ENCODE measurements around the gene USP24. TPM values are rescaled to one million over a fixed set of nuclear protein-coding genes. Genes with fewer than 3 reads are reported as not detected.

The USP24 gene
- total RNA-seq, 6 experiments from 2014 or later, result 19.9 to 28.0 (median 21.9) TPM

- ATAC-seq, result no peak
- 19% methylated on average over 4 of the region's 4 CpGs for WGBS (ENCODE audit: insufficient coverage, low coverage, low lambda C conversion rate, missing lambda C conversion rate)
- Histone ChIP-seq H3K27me3 (no peaks in the 10 kb centered on the region), H3K9me3 (no peaks in the 10 kb centered on the region), H3K36me3 (no peaks in the 10 kb centered on the region), H3K4me1 (peaks cover 0 to 37% (median 14%) of the 10 kb centered on the region in 4 donors), H3K27ac (peak overlapping the region in 1 of 3 donors; percentile 31), H3K4me3 (no peak overlapping the region)
- TF ChIP-seq CTCF (IDR thresholded peaks at IDR 0.05) (no peak), POLR2A (IDR thresholded peaks at IDR 0.05) (no peak)
- intact Hi-C loops (cut with DNase I), result no loop called here
- no peak for DNase-seq
Observed at GRCh38 chr1:55210990-55211801, 4.0 kb downstream of the USP24 start.

GRCh38 chr1:55209247-55209646, 5.9 kb downstream of the USP24 start:
- DNase-seq (no peak), ATAC-seq (no peak)
- 40% methylated on average over 2 of the region's 2 CpGs for WGBS (ENCODE audit: insufficient coverage, low coverage, low lambda C conversion rate, missing lambda C conversion rate)

GRCh38 chr1:55206210-55206609, 9.0 kb downstream of the USP24 start:
- ATAC-seq (no peak), DNase-seq (no peak)
- Histone ChIP-seq H3K27ac (no peak overlapping the region), H3K9me3 (no peaks in the 10 kb centered on the region), H3K4me1 (peaks cover 0 to 35% (median 6%) of the 10 kb centered on the region in 4 donors), H3K27me3 (no peaks in the 10 kb centered on the region), H3K36me3 (no peaks in the 10 kb centered on the region), H3K4me3 (no peak overlapping the region)
- 82% methylated on average over 2 of the region's 2 CpGs for WGBS (ENCODE audit: insufficient coverage, low coverage, low lambda C conversion rate, missing lambda C conversion rate)
- TF ChIP-seq POLR2A (IDR thresholded peaks at IDR 0.05) (no peak), CTCF (IDR thresholded peaks at IDR 0.05) (no peak)
- intact Hi-C loops (cut with DNase I), result no loop called here

More at GRCh38 chr1:55209247-55209646, 5.9 kb downstream of the USP24 start:
- no peak for TF ChIP-seq CTCF (IDR thresholded peaks at IDR 0.05)
- no peak for TF ChIP-seq POLR2A (IDR thresholded peaks at IDR 0.05)
- H3K27ac ChIP-seq, result no peak overlapping the region
- no peaks in the 10 kb centered on the region for H3K27me3 ChIP-seq
- H3K4me1 ChIP-seq, result peaks cover 0 to 51% (median 14%) of the 10 kb centered on the region in 4 donors
- no peaks in the 10 kb centered on the region for H3K9me3 ChIP-seq
- H3K4me3 ChIP-seq, result no peak overlapping the region
- intact Hi-C loops (cut with DNase I), result no loop called here
- H3K36me3 ChIP-seq, result no peaks in the 10 kb centered on the region

GRCh38 chr1:55204997-55205396, 10.2 kb downstream of the USP24 start:
- H3K27ac ChIP-seq, result no peak overlapping the region
- no peaks in the 10 kb centered on the region for H3K27me3 ChIP-seq
- H3K4me1 ChIP-seq, result peaks cover 0 to 23% (median under 1%) of the 10 kb centered on the region in 4 donors
- no peak for TF ChIP-seq POLR2A (IDR thresholded peaks at IDR 0.05)
- TF ChIP-seq CTCF (IDR thresholded peaks at IDR 0.05), result no peak
- no peaks in the 10 kb centered on the region for H3K36me3 ChIP-seq
- ATAC-seq, result peak; percentile 80 to 98 (median 88)
- H3K9me3 ChIP-seq, result no peaks in the 10 kb centered on the region
- H3K4me3 ChIP-seq, result no peak overlapping the region
- intact Hi-C loops (cut with DNase I), result no loop called here
- DNase-seq, result no peak
- 16% methylated on average over 1 of the region's 1 CpG for WGBS (ENCODE audit: insufficient coverage, low coverage, low lambda C conversion rate, missing lambda C conversion rate)
